GM21717 (cell line): ENCODE data around the gene MRPS6.

ENCODE experiments used
- ATAC-seq: cut with Tn5 transposase; IDR thresholded peaks from one replicate; pipeline ENCODE4 v1.9.1; 2021; ENCODE audit warnings: mild to moderate bottlenecking, moderate library complexity; ENCODE audit not compliant: unreplicated experiment

The MRPS6 gene

GRCh38 chr21:34065027-34065426 lies 8.4 kb upstream of the MRPS6 start:
- ATAC-seq = no peak

- ATAC-seq = no peak
These were observed 1.7 kb upstream of the MRPS6 start for GRCh38 chr21:34071683-34072082.

- ATAC-seq = peak; percentile 3
These were observed 990 bp upstream of the MRPS6 start for GRCh38 chr21:34072145-34073031.

- peak; percentile 42 for ATAC-seq
These were observed 438 bp downstream of the MRPS6 start for GRCh38 chr21:34073749-34074282.

- ATAC-seq = no peak
These were observed 1.1 kb downstream of the MRPS6 start for GRCh38 chr21:34074283-34075090.

- ATAC-seq = no peak
These were observed 1.7 kb downstream of the MRPS6 start for GRCh38 chr21:34075091-34075425.

- ATAC-seq = no peak
These were observed 2.6 kb downstream of the MRPS6 start for GRCh38 chr21:34075760-34076660.

GRCh38 chr21:34076835-34077234 lies 3.5 kb downstream of the MRPS6 start:
- no peak for ATAC-seq

GRCh38 chr21:34077888-34078287 lies 4.5 kb downstream of the MRPS6 start:
- ATAC-seq = no peak

GRCh38 chr21:34078915-34079314 lies 5.5 kb downstream of the MRPS6 start:
- no peak for ATAC-seq

GRCh38 chr21:34080710-34081109 lies 7.3 kb downstream of the MRPS6 start:
- ATAC-seq = no peak

GRCh38 chr21:34082769-34083168 lies 9.4 kb downstream of the MRPS6 start:
- no peak for ATAC-seq

- no peak for ATAC-seq
These were observed 10.0 kb downstream of the MRPS6 start for GRCh38 chr21:34083357-34083756.

GRCh38 chr21:34085129-34085528 lies 11.8 kb downstream of the MRPS6 start:
- no peak for ATAC-seq

GRCh38 chr21:34086887-34087306 lies 13.5 kb downstream of the MRPS6 start:
- ATAC-seq = no peak

- ATAC-seq = no peak
These were observed 15.4 kb downstream of the MRPS6 start for GRCh38 chr21:34088752-34089151.

- no peak for ATAC-seq
These were observed 17.7 kb downstream of the MRPS6 start for GRCh38 chr21:34091032-34091431.

- no peak for ATAC-seq
These were observed 18.2 kb downstream of the MRPS6 start for GRCh38 chr21:34091607-34092006.

- no peak for ATAC-seq
These were observed 19.0 kb downstream of the MRPS6 start for GRCh38 chr21:34092262-34092921.

GRCh38 chr21:34093083-34093482 lies 19.7 kb downstream of the MRPS6 start:
- no peak for ATAC-seq
